Measurements from ENCODE around the gene DDX5.
"Not testable (repeated sequence)": the region's sequence is repeated elsewhere in the genome, so short reads cannot be mapped to it uniquely, and the experiment has no call there.

DDX5 gene

GRCh38 chr17:64491034-64491860 lies 14.8 kb downstream of the DDX5 start:
- DNase-seq, result no peak

- DNase-seq, result no peak
Measured at GRCh38 chr17:64488301-64488700, 17.8 kb downstream of the DDX5 start.

- no peak for DNase-seq
Measured at GRCh38 chr17:64484380-64484779, 21.7 kb downstream of the DDX5 start.

- no peak for DNase-seq
Measured at GRCh38 chr17:64480951-64481350, 25.1 kb downstream of the DDX5 start.

- no peak for DNase-seq
Measured at GRCh38 chr17:64477849-64478248, 28.2 kb downstream of the DDX5 start.

- DNase-seq, result no peak
Measured at GRCh38 chr17:64472564-64472963, 33.5 kb downstream of the DDX5 start.

- no peak for DNase-seq
Measured at GRCh38 chr17:64471440-64471839, 34.6 kb downstream of the DDX5 start.

GRCh38 chr17:64470625-64471024 lies 35.5 kb downstream of the DDX5 start:
- DNase-seq, result no peak

GRCh38 chr17:64466834-64467233 lies 39.3 kb downstream of the DDX5 start:
- DNase-seq, result not testable (repeated sequence)

GRCh38 chr17:64466019-64466735 lies 39.9 kb downstream of the DDX5 start:
- DNase-seq, result no peak

GRCh38 chr17:64461788-64462187 lies 44.3 kb downstream of the DDX5 start:
- DNase-seq, result no peak

GRCh38 chr17:64460955-64461354 lies 45.1 kb downstream of the DDX5 start:
- no peak for DNase-seq

GRCh38 chr17:64459818-64460217 lies 46.3 kb downstream of the DDX5 start:
- DNase-seq, result not testable (repeated sequence)

GRCh38 chr17:64459284-64459747 lies 46.8 kb downstream of the DDX5 start:
- DNase-seq, result no peak

GRCh38 chr17:64458756-64459155 lies 47.3 kb downstream of the DDX5 start:
- no peak for DNase-seq

GRCh38 chr17:64457156-64457555 lies 48.9 kb downstream of the DDX5 start:
- no peak for DNase-seq

- no peak for DNase-seq
Measured at GRCh38 chr17:64455993-64456885, 49.9 kb downstream of the DDX5 start.

GRCh38 chr17:64449545-64449944 lies 56.5 kb downstream of the DDX5 start:
- no peak for DNase-seq

- no peak for DNase-seq
Measured at GRCh38 chr17:64448665-64449512, 57.2 kb downstream of the DDX5 start, which contains the start of gene MILR1. Gene MILR1 (plus strand): TSS chr17:64449115. CDS start chr17:64449169, 54 bp downstream.

Measured in DMS79 (cell line).